HCT116 (cell line): ENCODE measurements around the gene CCDC192. TPM values are rescaled to one million over a fixed set of nuclear protein-coding genes. Genes with fewer than 3 reads are reported as not detected.

ENCODE experiments used
- ATAC-seq: fragments of 200-7000 bp; cut with Tn5 transposase; 2 replicates; pipeline ENCODE4 v1.9.1; 2020; ENCODE audit warnings: mild to moderate bottlenecking, moderate library complexity
- BruUV-seq: library from RNA; stranded (reverse); fragments of 400-500 nt; replicated peaks from 2 replicates; lab custom pipeline; 2021; lab: Mats Ljungman, UMichigan
- CTCF ChIA-PET: fragments of 300-600 bp; sonication (Branson Sonifier 250); formaldehyde crosslinking; loops from one replicate; lab custom pipeline; 2021; ENCODE audit warnings: antibody characterized with exemption; lab: Charles Lee
- POLR2A ChIA-PET: fragments of 300-600, 350-600 bp; sonication (Branson Sonifier 250); formaldehyde crosslinking; loops from one replicate; lab custom pipeline; 2021; ENCODE audit warnings: antibody characterized with exemption; lab: Charles Lee
- RAD21 ChIA-PET, 2 experiments: fragments of 300-600 bp; sonication (Branson Sonifier 250); formaldehyde crosslinking; loops; one replicate each; lab custom pipeline; 2023; ENCODE audit warnings: low total read pairs in 2 of 2; ENCODE audit not compliant: uncharacterized antibody in 2 of 2, unreplicated experiment in 2 of 2, low non-redundant PET in 1 of 2; lab: Charles Lee
- DNase-seq: peaks from one replicate; pipeline ENCODE4 v3.0.0-alpha.2; 2010; ENCODE audit warnings: low read depth, low spot score
- H2AFZ ChIP-seq: fragments of 200-600 bp; shearing (Covaris generic), sonication (generic); 2 replicates; pipeline ENCODE4 v1.6.1; 2017; ENCODE audit warnings: low read depth, mixed run types, mixed read lengths, antibody characterized with exemption, low read length; ENCODE audit not compliant: poor library complexity, severe bottlenecking
- H3K27ac ChIP-seq: 2 replicates; pipeline ENCODE4 v1.5.1; 2012; ENCODE audit warnings: low read depth, low read length
- H3K27me3 ChIP-seq: fragments of 200-600 bp; sonication (generic); 2 replicates; pipeline ENCODE4 v1.6.1; 2016; ENCODE audit warnings: mixed run types, low read length, mixed read lengths; ENCODE audit not compliant: insufficient read depth
- H3K36me3 ChIP-seq, 2 experiments: fragments of 200-500 bp in 1 of 2; fragments of 200-600 bp in 1 of 2; sonication (Bioruptor generic) in 1 of 2; sonication (generic) in 1 of 2; 2 replicates each; pipeline versions ENCODE4 v1.5.1 to v1.6.1; 2014 to 2016; ENCODE audit warnings: low read length in 2 of 2, inconsistent platforms in 1 of 2, mixed read lengths in 1 of 2, mixed run types in 1 of 2; ENCODE audit not compliant: insufficient read depth in 2 of 2, control insufficient read depth in 1 of 2
- H3K4me1 ChIP-seq, 2 experiments: fragments of 200-600 bp in 1 of 2; sonication (generic) in 1 of 2; 2 replicates each; pipeline versions ENCODE4 v1.5.1 to v1.6.1; 2012 to 2017; ENCODE audit warnings: low read length in 2 of 2, inconsistent platforms in 1 of 2, mild to moderate bottlenecking in 1 of 2, mixed read lengths in 1 of 2, mixed run types in 1 of 2, moderate library complexity in 1 of 2; ENCODE audit not compliant: insufficient read depth in 2 of 2, control insufficient read depth in 1 of 2
- H3K4me2 ChIP-seq: fragments of 200-600 bp; sonication (generic); 2 replicates; pipeline ENCODE4 v1.6.1; 2017; ENCODE audit warnings: mixed run types, low read length, mixed read lengths
- H3K4me3 ChIP-seq, 2 experiments: fragments of 200-600 bp in 1 of 2; sonication (generic) in 1 of 2; replicated peaks in 1 of 2; 2 replicates each; pipeline ENCODE4 v1.5.1; 2011 to 2016; ENCODE audit warnings: low read length in 2 of 2, control low read depth in 1 of 2, low read depth in 1 of 2, mild to moderate bottlenecking in 1 of 2, mixed read lengths in 1 of 2, mixed run types in 1 of 2
- H3K79me2 ChIP-seq: fragments of 200-600 bp; sonication (generic); 2 replicates; pipeline ENCODE4 v1.6.1; 2017; ENCODE audit warnings: mild to moderate bottlenecking, mixed run types, low read length, moderate library complexity, mixed read lengths; ENCODE audit not compliant: insufficient read depth
- H3K9ac ChIP-seq: fragments of 200-600 bp; sonication (generic); 2 replicates; pipeline ENCODE4 v1.6.1; 2016; ENCODE audit warnings: low read length, mixed read lengths
- H3K9me2 ChIP-seq: fragments of 200-600 bp; sonication (generic), shearing (Covaris generic); 2 replicates; pipeline ENCODE4 v1.6.1; 2017; ENCODE audit warnings: mixed run types, mild to moderate bottlenecking, moderate library complexity; ENCODE audit not compliant: insufficient read depth
- H3K9me3 ChIP-seq, 2 experiments: fragments of 200-500 bp in 1 of 2; fragments of 200-600 bp in 1 of 2; sonication (Bioruptor generic) in 1 of 2; sonication (generic) in 1 of 2; 2 replicates each; pipeline ENCODE4 v1.6.1; 2014 to 2017; ENCODE audit warnings: low read length in 2 of 2, mixed read lengths in 2 of 2, inconsistent platforms in 1 of 2, low read depth in 1 of 2, mild to moderate bottlenecking in 1 of 2, mixed run types in 1 of 2, moderate library complexity in 1 of 2; ENCODE audit not compliant: control insufficient read depth in 1 of 2, insufficient read depth in 1 of 2
- H4K20me1 ChIP-seq: fragments of 200-600 bp; sonication (generic), shearing (Covaris generic); 2 replicates; pipeline ENCODE4 v1.6.1; 2017; ENCODE audit warnings: mixed run types, mild to moderate bottlenecking, moderate library complexity; ENCODE audit not compliant: insufficient read depth
- EGR1 ChIP-seq: IDR thresholded peaks from 2 replicates; pipeline ENCODE4 v1.6.1; 2012; ENCODE audit warnings: low read depth
- ELF1 ChIP-seq: IDR thresholded peaks from 2 replicates; pipeline ENCODE4 v1.6.1; 2012; ENCODE audit warnings: low read depth, borderline replicate concordance
- EZH2 ChIP-seq: fragments of 200-600 bp; sonication (generic); IDR thresholded peaks from 2 replicates; pipeline ENCODE4 v1.6.1; 2017; ENCODE audit warnings: antibody characterized with exemption, mixed run types
- EZH2phosphoT487 ChIP-seq: fragments of 200-600 bp; IDR thresholded peaks from 2 replicates; pipeline ENCODE4 v1.6.1; 2018; ENCODE audit warnings: antibody characterized with exemption, borderline replicate concordance
- JUND ChIP-seq: IDR thresholded peaks from 2 replicates; pipeline ENCODE4 v1.6.1; 2012
- POLR2AphosphoS5 ChIP-seq: IDR thresholded peaks from 2 replicates; pipeline ENCODE4 v1.6.1; 2011; ENCODE audit warnings: mild to moderate bottlenecking, low read depth, low read length, moderate library complexity
- YY1 ChIP-seq: IDR thresholded peaks from 2 replicates; pipeline ENCODE4 v1.6.1; 2011; ENCODE audit warnings: low read length, low read depth, moderate library complexity, mild to moderate bottlenecking; ENCODE audit not compliant: insufficient replicate concordance; ENCODE audit errors: extremely low read depth
- intact Hi-C: fragments of 100-400 bp; cut with micrococcal nuclease; formaldehyde crosslinking; loops from 2 replicates; pipeline ENCODE4 v1.10.0; 2022
- total RNA-seq: library from RNA; stranded (reverse); gene quantifications from one replicate; pipeline ENCODE4 v1.2.1, GENCODE V29; 2021; ENCODE audit not compliant: unreplicated experiment
- TF ChIP-seq, protein P1 (sequence below): IDR thresholded peaks from 2 replicates; pipeline ENCODE4 v1.6.1; 2011; ENCODE audit warnings: mild to moderate bottlenecking, low read length, moderate library complexity; ENCODE audit not compliant: insufficient replicate concordance; ENCODE audit errors: extremely low read depth
- TF ChIP-seq, protein P2 (sequence below): IDR thresholded peaks from 2 replicates; pipeline ENCODE4 v1.6.1; 2012; ENCODE audit warnings: low read depth

CCDC192 gene
- total RNA-seq, 1 experiment from 2014 or later: not detected

DNA sequence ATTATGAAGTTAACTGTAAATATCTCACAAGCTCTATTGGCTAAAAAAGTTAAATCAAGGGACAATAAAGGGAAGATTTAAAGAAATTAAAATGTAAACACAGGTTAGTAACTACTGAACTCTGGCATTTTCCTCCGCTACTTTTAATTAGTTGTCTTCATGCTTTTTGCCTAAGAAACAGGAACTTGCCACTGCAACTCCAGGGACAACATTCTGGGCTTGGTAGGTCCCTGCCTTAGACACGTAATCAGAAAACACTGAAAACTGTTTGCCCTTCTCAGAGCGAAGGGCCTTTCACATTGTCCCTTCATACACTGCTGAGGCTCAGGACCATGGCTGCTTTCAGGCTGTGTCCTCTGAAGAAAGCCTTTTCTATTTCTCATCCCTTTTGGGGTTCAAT, 118.7 kb downstream of the CCDC192 start (continued):
- TF ChIP-seq, protein P1, sequence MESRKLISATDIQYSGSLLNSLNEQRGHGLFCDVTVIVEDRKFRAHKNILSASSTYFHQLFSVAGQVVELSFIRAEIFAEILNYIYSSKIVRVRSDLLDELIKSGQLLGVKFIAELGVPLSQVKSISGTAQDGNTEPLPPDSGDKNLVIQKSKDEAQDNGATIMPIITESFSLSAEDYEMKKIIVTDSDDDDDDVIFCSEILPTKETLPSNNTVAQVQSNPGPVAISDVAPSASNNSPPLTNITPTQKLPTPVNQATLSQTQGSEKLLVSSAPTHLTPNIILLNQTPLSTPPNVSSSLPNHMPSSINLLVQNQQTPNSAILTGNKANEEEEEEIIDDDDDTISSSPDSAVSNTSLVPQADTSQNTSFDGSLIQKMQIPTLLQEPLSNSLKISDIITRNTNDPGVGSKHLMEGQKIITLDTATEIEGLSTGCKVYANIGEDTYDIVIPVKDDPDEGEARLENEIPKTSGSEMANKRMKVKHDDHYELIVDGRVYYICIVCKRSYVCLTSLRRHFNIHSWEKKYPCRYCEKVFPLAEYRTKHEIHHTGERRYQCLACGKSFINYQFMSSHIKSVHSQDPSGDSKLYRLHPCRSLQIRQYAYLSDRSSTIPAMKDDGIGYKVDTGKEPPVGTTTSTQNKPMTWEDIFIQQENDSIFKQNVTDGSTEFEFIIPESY: no peak
- TF ChIP-seq, all 23 proteins: peak for 0

DNA sequence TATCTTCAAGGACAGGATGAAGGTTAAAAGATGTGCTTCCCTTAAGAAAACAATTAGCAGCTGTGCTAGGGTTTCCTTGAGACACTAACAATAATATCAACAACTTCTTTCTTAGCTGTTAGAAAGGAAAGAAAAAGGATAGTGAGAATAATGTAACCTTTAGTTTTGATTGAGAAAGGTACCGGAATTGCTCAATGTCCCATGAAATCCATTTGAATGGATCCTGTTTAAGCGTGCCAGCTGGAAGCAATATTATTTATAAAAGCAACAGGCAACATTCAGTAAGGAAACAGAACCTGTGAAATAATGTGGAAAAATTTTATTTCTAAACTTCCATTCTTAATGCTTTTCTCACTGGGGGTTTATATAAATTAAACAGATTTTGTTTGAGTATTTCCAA, 120.9 kb downstream of the CCDC192 start:
- Histone ChIP-seq H3K4me1 (no peaks in the 10 kb centered on the region), H3K79me2 (no peaks in the 10 kb centered on the region), H3K9me2 (no peaks in the 10 kb centered on the region), H4K20me1 (no peaks in the 10 kb centered on the region), H3K36me3 (no peaks in the 10 kb centered on the region), H3K27ac (no peak overlapping the region), H3K9ac (no peak overlapping the region), H3K27me3 (no peaks in the 10 kb centered on the region), H3K4me2 (no peak overlapping the region), H2AFZ (no peak overlapping the region), H3K4me3 (no peak overlapping the region), H3K9me3 (no peaks in the 10 kb centered on the region)
- no peak for DNase-seq
- intact Hi-C loops: no loop called here
- BruUV-seq: no TSS peak
- ChIA-PET POLR2A (no interaction called here), CTCF (no interaction called here), RAD21 (no interaction called here)
- TF ChIP-seq EZH2phosphoT487 (no peak), EGR1 (no peak), YY1 (no peak), JUND (no peak), ELF1 (no peak), POLR2AphosphoS5 (no peak), EZH2 (no peak)
- TF ChIP-seq, protein P2, sequence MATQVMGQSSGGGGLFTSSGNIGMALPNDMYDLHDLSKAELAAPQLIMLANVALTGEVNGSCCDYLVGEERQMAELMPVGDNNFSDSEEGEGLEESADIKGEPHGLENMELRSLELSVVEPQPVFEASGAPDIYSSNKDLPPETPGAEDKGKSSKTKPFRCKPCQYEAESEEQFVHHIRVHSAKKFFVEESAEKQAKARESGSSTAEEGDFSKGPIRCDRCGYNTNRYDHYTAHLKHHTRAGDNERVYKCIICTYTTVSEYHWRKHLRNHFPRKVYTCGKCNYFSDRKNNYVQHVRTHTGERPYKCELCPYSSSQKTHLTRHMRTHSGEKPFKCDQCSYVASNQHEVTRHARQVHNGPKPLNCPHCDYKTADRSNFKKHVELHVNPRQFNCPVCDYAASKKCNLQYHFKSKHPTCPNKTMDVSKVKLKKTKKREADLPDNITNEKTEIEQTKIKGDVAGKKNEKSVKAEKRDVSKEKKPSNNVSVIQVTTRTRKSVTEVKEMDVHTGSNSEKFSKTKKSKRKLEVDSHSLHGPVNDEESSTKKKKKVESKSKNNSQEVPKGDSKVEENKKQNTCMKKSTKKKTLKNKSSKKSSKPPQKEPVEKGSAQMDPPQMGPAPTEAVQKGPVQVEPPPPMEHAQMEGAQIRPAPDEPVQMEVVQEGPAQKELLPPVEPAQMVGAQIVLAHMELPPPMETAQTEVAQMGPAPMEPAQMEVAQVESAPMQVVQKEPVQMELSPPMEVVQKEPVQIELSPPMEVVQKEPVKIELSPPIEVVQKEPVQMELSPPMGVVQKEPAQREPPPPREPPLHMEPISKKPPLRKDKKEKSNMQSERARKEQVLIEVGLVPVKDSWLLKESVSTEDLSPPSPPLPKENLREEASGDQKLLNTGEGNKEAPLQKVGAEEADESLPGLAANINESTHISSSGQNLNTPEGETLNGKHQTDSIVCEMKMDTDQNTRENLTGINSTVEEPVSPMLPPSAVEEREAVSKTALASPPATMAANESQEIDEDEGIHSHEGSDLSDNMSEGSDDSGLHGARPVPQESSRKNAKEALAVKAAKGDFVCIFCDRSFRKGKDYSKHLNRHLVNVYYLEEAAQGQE: no peak
- ATAC-seq: no peak
